HCT116 (cell line): ENCODE data around the gene MRPL36.

Experiments used
- CTCF ChIP-seq, 3 experiments: fragments of 200-600 bp in 1 of 3; sonication (generic) in 1 of 3; IDR thresholded peaks in 2 of 3; conservative IDR thresholded peaks in 1 of 3; 2 replicates each; pipeline ENCODE4 v1.5.1; 2012 to 2017; ENCODE audit warnings: low read depth in 2 of 3, low read length in 2 of 3, antibody characterized with exemption in 1 of 3, borderline replicate concordance in 1 of 3, control low read depth in 1 of 3, mild to moderate bottlenecking in 1 of 3, mixed read lengths in 1 of 3, mixed run types in 1 of 3, moderate library complexity in 1 of 3; ENCODE audit not compliant: insufficient read depth in 1 of 3
- EZH2 ChIP-seq: fragments of 200-600 bp; sonication (generic); IDR thresholded peaks from 2 replicates; pipeline ENCODE4 v1.6.1; 2017; ENCODE audit warnings: antibody characterized with exemption, mixed run types
- FOSL1 ChIP-seq: IDR thresholded peaks from 2 replicates; pipeline ENCODE4 v1.6.1; 2012; ENCODE audit warnings: low read depth
- MAX ChIP-seq: IDR thresholded peaks from 2 replicates; pipeline ENCODE4 v1.6.1; 2012
- POLR2A ChIP-seq: IDR thresholded peaks from 2 replicates; pipeline ENCODE4 v1.7.0; 2011; ENCODE audit warnings: borderline replicate concordance; ENCODE audit not compliant: insufficient read depth, insufficient read length; ENCODE audit errors: extremely low read depth
- POLR2AphosphoS5 ChIP-seq: IDR thresholded peaks from 2 replicates; pipeline ENCODE4 v1.6.1; 2011; ENCODE audit warnings: mild to moderate bottlenecking, low read depth, low read length, moderate library complexity
- RAD21 ChIP-seq: IDR thresholded peaks from 2 replicates; pipeline ENCODE4 v1.6.1; 2012; ENCODE audit warnings: low read depth, mild to moderate bottlenecking
- REST ChIP-seq: IDR thresholded peaks from 2 replicates; pipeline ENCODE4 v1.6.1; 2012; ENCODE audit warnings: low read depth
- SIN3A ChIP-seq: IDR thresholded peaks from 2 replicates; pipeline ENCODE4 v1.6.1; 2012; ENCODE audit warnings: low read depth
- TCF7L2 ChIP-seq: IDR thresholded peaks from 2 replicates; pipeline ENCODE4 v1.7.0; 2011; ENCODE audit warnings: borderline replicate concordance, inconsistent platforms; ENCODE audit not compliant: insufficient read depth, insufficient read length; ENCODE audit errors: extremely low read depth
- ZFX ChIP-seq: fragments of 450-650 bp; IDR thresholded peaks from 2 replicates; pipeline ENCODE4 v1.6.1; 2017
- ZNF274 ChIP-seq: fragments of 200-500 bp; sonication (Bioruptor generic); IDR thresholded peaks from 2 replicates; pipeline ENCODE4 v1.6.1; 2014; ENCODE audit warnings: mild to moderate bottlenecking, low read depth, low read length, inconsistent platforms

DNA sequence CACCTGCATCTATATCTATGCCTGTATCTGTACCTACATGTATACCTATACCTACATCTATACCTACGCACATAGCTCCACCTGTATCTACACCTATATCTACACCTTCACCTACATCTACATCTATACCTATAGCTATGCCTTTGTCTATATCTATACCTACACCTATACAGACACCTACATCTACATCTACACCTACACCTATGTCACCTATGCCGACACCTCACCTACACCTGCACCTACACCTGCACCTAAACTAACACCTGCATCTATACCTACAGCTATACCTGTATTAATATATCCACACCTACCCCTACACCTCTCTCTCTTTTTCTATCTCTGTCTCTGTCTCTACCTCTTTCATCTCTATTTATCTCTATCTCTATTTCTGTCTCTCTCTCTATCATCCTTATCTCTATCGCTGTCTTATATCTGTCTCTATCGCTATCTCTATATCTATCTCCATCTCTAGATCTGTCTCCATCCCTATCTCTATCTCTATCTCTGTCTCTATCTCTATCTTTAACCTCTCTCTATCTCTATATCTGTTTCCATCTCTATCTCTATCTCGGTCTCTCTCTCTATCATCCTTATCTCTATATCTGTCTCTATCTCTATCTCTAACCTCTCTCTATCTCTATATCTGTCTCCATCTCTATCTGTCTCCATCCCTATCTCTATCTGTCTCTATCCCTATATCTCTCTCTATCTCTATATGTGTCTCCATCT, 45.2 kb upstream of the MRPL36 start:
- TF ChIP-seq SIN3A (no peak), CTCF (IDR thresholded peaks at IDR 0.05 in 2 of 3, conservative IDR thresholded peaks at IDR 0.05 in 1 of 3; ENCODE audit: borderline replicate concordance in 1 of 3, insufficient read depth in 1 of 3, low read depth in 2 of 3, low read length in 2 of 3) (no peak), FOSL1 (no peak), EZH2 (no peak), ZFX (no peak), REST (no peak), POLR2AphosphoS5 (no peak), MAX (no peak), TCF7L2 (no peak), POLR2A (no peak), ZNF274 (no peak), RAD21 (no peak)
